Neuronal stem cell (in vitro differentiated cells): Measurements from ENCODE around the gene SMAD1.

ENCODE experiments used
- DNase-seq: peaks from one replicate; pipeline ENCODE4 v3.0.0-alpha.2; 2013; ENCODE audit warnings: low spot score
- H2AFZ ChIP-seq: one replicate; pipeline ENCODE4 v1.6.1; 2013; ENCODE audit warnings: mild to moderate bottlenecking, low read length, inconsistent platforms
- H2AK5ac ChIP-seq: 2 replicates; pipeline ENCODE4 v1.6.1; 2013; ENCODE audit warnings: low read depth, mild to moderate bottlenecking, inconsistent platforms, low read length, moderate library complexity, mixed read lengths
- H2BK120ac ChIP-seq: 2 replicates; pipeline ENCODE4 v1.6.1; 2013; ENCODE audit warnings: low read depth, mild to moderate bottlenecking, inconsistent platforms, low read length, moderate library complexity, mixed read lengths
- H2BK12ac ChIP-seq: one replicate; pipeline ENCODE4 v1.6.1; 2013; ENCODE audit warnings: low read length, inconsistent platforms
- H2BK15ac ChIP-seq: 2 replicates; pipeline ENCODE4 v1.6.1; 2013; ENCODE audit warnings: mild to moderate bottlenecking, low read length, inconsistent platforms, mixed read lengths
- H2BK5ac ChIP-seq: one replicate; pipeline ENCODE4 v1.6.1; 2013; ENCODE audit warnings: inconsistent platforms, mild to moderate bottlenecking, low read length, moderate library complexity
- H3K14ac ChIP-seq: one replicate; pipeline ENCODE4 v1.6.1; 2013; ENCODE audit warnings: low read length, inconsistent platforms
- H3K18ac ChIP-seq: 2 replicates; pipeline ENCODE4 v1.6.1; 2013; ENCODE audit warnings: low read length, inconsistent platforms
- H3K23ac ChIP-seq: 2 replicates; pipeline ENCODE4 v1.6.1; 2013; ENCODE audit warnings: low read depth, mild to moderate bottlenecking, mixed read lengths, low read length, inconsistent platforms; ENCODE audit not compliant: poor library complexity
- H3K27ac ChIP-seq: replicated peaks from 3 replicates; pipeline ENCODE4 v1.5.1; 2013; ENCODE audit warnings: low read length, inconsistent platforms
- H3K27me3 ChIP-seq, 3 experiments: 2 replicates each; pipeline ENCODE4 v1.6.1; 2013; ENCODE audit warnings: low read length in 3 of 3, mild to moderate bottlenecking in 2 of 3, inconsistent platforms in 1 of 3, low read depth in 1 of 3, mixed read lengths in 1 of 3, moderate library complexity in 1 of 3; ENCODE audit not compliant: control insufficient read depth in 3 of 3, insufficient read depth in 3 of 3
- H3K36me3 ChIP-seq, 2 donors: replicated peaks in 1 of 2; 2 replicates each; pipeline ENCODE4 v1.6.1; 2013; ENCODE audit warnings: low read length in 2 of 2; ENCODE audit not compliant: control insufficient read depth in 2 of 2, insufficient read depth in 2 of 2
- H3K4ac ChIP-seq: 2 replicates; pipeline ENCODE4 v1.6.1; 2013; ENCODE audit warnings: inconsistent platforms, mild to moderate bottlenecking, low read length, moderate library complexity
- H3K4me1 ChIP-seq, 2 donors: 1 replicate in 1 of 2; 2 replicates in 1 of 2; pipeline ENCODE4 v1.6.1; 2013; ENCODE audit warnings: low read length in 2 of 2, low read depth in 1 of 2; ENCODE audit not compliant: control insufficient read depth in 2 of 2, insufficient read depth in 1 of 2
- H3K4me2 ChIP-seq: one replicate; pipeline ENCODE4 v1.6.1; 2013; ENCODE audit warnings: mild to moderate bottlenecking, low read length, inconsistent platforms; ENCODE audit not compliant: insufficient read depth, poor library complexity, severe bottlenecking
- H3K4me3 ChIP-seq, 2 donors: 2 replicates each; pipeline ENCODE4 v1.5.1; 2013; ENCODE audit warnings: low read length in 2 of 2, mild to moderate bottlenecking in 2 of 2, inconsistent platforms in 1 of 2, moderate library complexity in 1 of 2
- H3K79me1 ChIP-seq: one replicate; pipeline ENCODE4 v1.6.1; 2013; ENCODE audit warnings: low read depth, mild to moderate bottlenecking, inconsistent platforms, low read length, moderate library complexity
- H3K9ac ChIP-seq: one replicate; pipeline ENCODE4 v1.6.1; 2013; ENCODE audit warnings: mild to moderate bottlenecking, low read depth, low read length, inconsistent platforms; ENCODE audit not compliant: poor library complexity
- H3K9me3 ChIP-seq, 2 donors: replicated peaks in 1 of 2; 2 replicates each; pipeline versions ENCODE3 to v1.6.1; 2013; ENCODE audit warnings: low read length in 2 of 2, mild to moderate bottlenecking in 2 of 2, inconsistent platforms in 1 of 2, low read depth in 1 of 2, mixed read lengths in 1 of 2, moderate library complexity in 1 of 2; ENCODE audit not compliant: control insufficient read depth in 2 of 2, insufficient read depth in 1 of 2
- H4K8ac ChIP-seq: one replicate; pipeline ENCODE4 v1.6.1; 2013; ENCODE audit warnings: low read depth, mild to moderate bottlenecking, inconsistent platforms, low read length, moderate library complexity
- H4K91ac ChIP-seq: one replicate; pipeline ENCODE4 v1.6.1; 2013; ENCODE audit warnings: low read length, low read depth, mild to moderate bottlenecking, inconsistent platforms; ENCODE audit not compliant: poor library complexity
- WGBS, 2 donors: extraction: QIAGEN DNeasy Blood & Tissue Kit; methylation state at CpG; one replicate each; pipeline ENCODE4 v1.1.7; 2013; ENCODE audit warnings: missing lambda C conversion rate in 2 of 2, mixed read lengths in 1 of 2; ENCODE audit not compliant: insufficient read length in 2 of 2, insufficient replicate concordance in 1 of 2; ENCODE audit errors: extremely low coverage in 2 of 2; 5-methylcytosine and 5-hydroxymethylcytosine counted together

SMAD1 gene

DNA sequence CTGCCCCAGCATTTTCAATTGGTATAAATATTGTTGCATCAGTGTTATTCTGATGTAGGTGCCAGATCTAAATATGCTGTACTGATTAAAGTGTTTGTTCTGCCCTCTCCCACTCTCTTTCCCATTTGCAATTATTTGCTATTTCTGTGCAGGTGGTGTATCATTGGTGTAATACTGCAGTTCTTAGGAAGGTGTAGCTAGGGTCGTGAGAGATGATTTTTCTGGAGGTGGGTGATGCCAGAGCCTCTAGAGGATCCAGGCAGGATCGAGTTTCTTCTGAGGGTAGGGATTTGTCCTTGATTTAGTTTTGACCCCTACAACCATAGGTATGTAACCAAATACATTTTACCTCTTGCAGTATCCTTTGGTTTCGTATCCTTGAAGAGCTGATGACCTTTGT, 1.9 kb downstream of the SMAD1 start:
- Histone ChIP-seq H4K8ac (no peak overlapping the region), H3K4ac (no peak overlapping the region), H3K4me2 (peak overlapping the region; percentile 56), H2BK15ac (no peak overlapping the region), H2AFZ (no peak overlapping the region), H3K4me1 (peaks cover 2 to 9% of the 10 kb centered on the region in 2 donors), H3K27ac (no peak overlapping the region), H4K91ac (no peak overlapping the region), H3K79me1 (peaks cover 3% of the 10 kb centered on the region), H3K14ac (no peak overlapping the region), H3K4me3 (peak overlapping the region in 1 of 2 donors; percentile 56), H3K23ac (no peak overlapping the region), H3K27me3 (no peaks in the 10 kb centered on the region), H3K9me3 (no peaks in the 10 kb centered on the region), H2BK12ac (no peak overlapping the region), H3K18ac (no peak overlapping the region), H2AK5ac (no peak overlapping the region), H2BK120ac (no peak overlapping the region), H3K36me3 (peaks cover 0 to 8% of the 10 kb centered on the region in 2 donors), H3K9ac (no peak overlapping the region), H2BK5ac (no peak overlapping the region)
- DNase-seq, result no peak
- WGBS, 2 donors, result no CpG with 5 or more reads among the region's 3 CpGs

DNA sequence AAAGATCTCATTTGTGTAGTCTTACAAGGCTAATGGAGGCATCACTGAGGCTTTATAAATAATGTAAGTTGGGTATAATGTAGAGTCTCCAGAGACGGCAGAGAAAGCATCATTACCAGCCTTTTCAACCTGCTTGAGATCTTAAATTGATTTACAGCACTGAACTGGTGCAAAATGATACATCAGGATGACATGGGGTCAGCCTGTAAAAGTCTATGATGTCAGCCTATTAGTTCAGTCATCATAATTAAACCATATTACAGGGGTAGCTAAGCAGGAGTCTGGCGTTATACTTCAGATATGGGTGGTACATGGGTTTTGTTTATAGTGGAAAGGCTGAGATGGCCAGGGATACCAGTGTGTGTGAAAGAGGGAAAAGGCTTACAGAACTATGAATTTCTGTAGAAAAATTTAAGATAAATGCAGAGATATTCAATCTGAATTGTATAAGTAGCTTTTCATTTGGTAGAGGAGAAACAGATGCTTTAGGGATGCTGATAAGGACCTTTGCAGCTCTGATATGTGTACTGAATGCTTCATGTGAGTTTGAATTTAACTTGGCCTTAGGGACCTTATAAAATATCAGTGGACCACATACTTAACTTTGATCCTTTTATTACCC, 2.7 kb downstream of the SMAD1 start:
- Histone ChIP-seq H3K4ac (no peak overlapping the region), H4K91ac (no peak overlapping the region), H3K4me1 (peaks cover 2 to 9% of the 10 kb centered on the region in 2 donors), H3K14ac (no peak overlapping the region), H3K23ac (no peak overlapping the region), H2AK5ac (no peak overlapping the region), H3K9ac (no peak overlapping the region), H3K18ac (no peak overlapping the region), H3K27ac (no peak overlapping the region), H4K8ac (no peak overlapping the region), H2AFZ (no peak overlapping the region), H3K79me1 (peaks cover 3% of the 10 kb centered on the region), H3K9me3 (no peaks in the 10 kb centered on the region), H2BK5ac (no peak overlapping the region), H3K27me3 (no peaks in the 10 kb centered on the region), H3K36me3 (peaks cover 0 to 8% of the 10 kb centered on the region in 2 donors), H2BK12ac (no peak overlapping the region), H3K4me3 (no peak overlapping the region), H2BK15ac (no peak overlapping the region), H2BK120ac (no peak overlapping the region), H3K4me2 (no peak overlapping the region)
- no CpG with 5 or more reads among the region's 2 CpGs for WGBS, 2 donors
- DNase-seq, result no peak

DNA sequence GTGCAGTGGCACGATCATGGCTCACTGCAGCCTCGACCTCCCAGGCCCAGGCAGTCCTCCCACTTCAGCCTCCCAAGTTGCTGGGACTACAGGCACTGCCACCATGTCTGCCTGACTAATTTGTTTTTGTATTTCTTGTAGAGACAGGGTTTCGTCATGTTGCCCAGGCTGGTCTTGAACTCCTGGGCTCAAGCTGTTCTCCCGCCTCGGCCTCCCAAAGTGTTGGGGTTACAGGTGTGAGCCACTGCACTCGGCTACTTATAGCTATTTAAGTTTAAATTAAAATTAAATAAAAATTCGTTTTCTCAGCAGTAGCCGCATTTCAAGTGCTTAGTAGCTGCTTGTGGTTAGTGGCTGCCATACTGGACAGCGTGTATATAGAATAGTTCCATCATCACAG, 3.5 kb downstream of the SMAD1 start:
- Histone ChIP-seq H2BK120ac (no peak overlapping the region), H3K4me2 (no peak overlapping the region), H3K9ac (no peak overlapping the region), H3K4ac (no peak overlapping the region), H3K4me3 (no peak overlapping the region), H3K18ac (no peak overlapping the region), H3K27me3 (no peaks in the 10 kb centered on the region), H2BK12ac (no peak overlapping the region), H3K14ac (no peak overlapping the region), H2AFZ (no peak overlapping the region), H3K23ac (no peak overlapping the region), H3K79me1 (peaks cover 3% of the 10 kb centered on the region), H4K91ac (no peak overlapping the region), H3K27ac (no peak overlapping the region), H3K36me3 (peaks cover 0 to 8% of the 10 kb centered on the region in 2 donors), H3K9me3 (peaks cover 0 to 3% of the 10 kb centered on the region in 2 donors), H4K8ac (no peak overlapping the region), H2AK5ac (no peak overlapping the region), H3K4me1 (peaks cover 2 to 9% of the 10 kb centered on the region in 2 donors), H2BK5ac (no peak overlapping the region), H2BK15ac (no peak overlapping the region)
- DNase-seq, result no peak
- no CpG with 5 or more reads among the region's 9 CpGs for WGBS, 2 donors

DNA sequence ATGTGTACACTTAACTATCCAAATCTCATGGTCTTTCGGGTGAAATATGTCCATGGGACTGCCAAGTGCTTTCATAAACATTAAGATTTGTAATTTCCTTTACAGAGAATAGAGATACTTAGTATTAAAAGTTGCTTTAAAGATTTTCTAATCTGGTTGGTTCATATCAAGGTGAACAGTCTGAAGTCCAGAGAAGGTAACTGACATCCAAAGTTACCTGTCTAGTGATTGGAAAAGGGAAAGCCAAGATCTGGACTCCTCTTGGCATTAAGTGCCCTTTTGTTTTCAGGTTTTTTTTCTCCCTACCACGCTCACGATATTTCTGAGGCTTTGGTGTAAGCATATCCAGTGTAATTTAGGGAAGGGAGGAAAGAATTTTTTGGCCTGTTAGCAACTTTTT, 5.0 kb downstream of the SMAD1 start:
- no peak overlapping the region for H3K23ac ChIP-seq
- peaks cover 2 to 5% of the 10 kb centered on the region in 2 donors for H3K4me1 ChIP-seq
- H3K4ac ChIP-seq, result no peak overlapping the region
- H2AK5ac ChIP-seq, result no peak overlapping the region
- no peak overlapping the region for H3K4me3 ChIP-seq
- peaks cover 0 to 5% of the 10 kb centered on the region in 2 donors for H3K9me3 ChIP-seq
- no peak overlapping the region for H3K18ac ChIP-seq
- no peak overlapping the region for H3K27ac ChIP-seq
- H4K91ac ChIP-seq, result no peak overlapping the region
- H2AFZ ChIP-seq, result no peak overlapping the region
- H2BK12ac ChIP-seq, result no peak overlapping the region
- H3K79me1 ChIP-seq, result peaks cover 3% of the 10 kb centered on the region
- H4K8ac ChIP-seq, result no peak overlapping the region
- no CpG with 5 or more reads among the region's 3 CpGs for WGBS, 2 donors
- H2BK15ac ChIP-seq, result no peak overlapping the region
- no peak overlapping the region for H3K14ac ChIP-seq
- H2BK5ac ChIP-seq, result no peak overlapping the region
- H3K36me3 ChIP-seq, result peaks cover 0 to 5% of the 10 kb centered on the region in 2 donors
- no peaks in the 10 kb centered on the region for H3K27me3 ChIP-seq
- H3K9ac ChIP-seq, result no peak overlapping the region
- no peak overlapping the region for H3K4me2 ChIP-seq
- DNase-seq, result no peak
- no peak overlapping the region for H2BK120ac ChIP-seq
